IPS DF 6.9 (cell line): ENCODE data around the gene CTNNB1.

Experiments
- DNase-seq: peaks from one replicate; pipeline ENCODE4 v3.0.0-alpha.2; 2013; ENCODE audit warnings: low read depth, low spot score
- H3K27ac ChIP-seq: one replicate; pipeline ENCODE4 v1.5.1; 2013; ENCODE audit warnings: low read length, control low read depth
- H3K27me3 ChIP-seq: 2 replicates; pipeline ENCODE4 v1.6.1; 2013; ENCODE audit warnings: mild to moderate bottlenecking, low read length; ENCODE audit not compliant: control insufficient read depth, insufficient read depth
- H3K36me3 ChIP-seq: 2 replicates; pipeline ENCODE4 v1.6.1; 2013; ENCODE audit warnings: low read length; ENCODE audit not compliant: control insufficient read depth, insufficient read depth
- H3K4me1 ChIP-seq: 2 replicates; pipeline ENCODE4 v1.6.1; 2013; ENCODE audit warnings: low read length; ENCODE audit not compliant: control insufficient read depth, insufficient read depth
- H3K4me3 ChIP-seq: 2 replicates; pipeline ENCODE4 v1.5.1; 2013; ENCODE audit warnings: mild to moderate bottlenecking, low read length
- H3K9me3 ChIP-seq: 2 replicates; pipeline ENCODE4 v1.6.1; 2013; ENCODE audit warnings: low read length, inconsistent platforms; ENCODE audit not compliant: control insufficient read depth, insufficient read depth
- WGBS: extraction: QIAGEN DNeasy Blood & Tissue Kit; methylation state at CpG from one replicate; pipeline ENCODE4 v1.1.7; 2013; ENCODE audit warnings: mixed read lengths, missing lambda C conversion rate; ENCODE audit not compliant: insufficient read length, insufficient coverage; 5-methylcytosine and 5-hydroxymethylcytosine counted together

The CTNNB1 gene

DNA sequence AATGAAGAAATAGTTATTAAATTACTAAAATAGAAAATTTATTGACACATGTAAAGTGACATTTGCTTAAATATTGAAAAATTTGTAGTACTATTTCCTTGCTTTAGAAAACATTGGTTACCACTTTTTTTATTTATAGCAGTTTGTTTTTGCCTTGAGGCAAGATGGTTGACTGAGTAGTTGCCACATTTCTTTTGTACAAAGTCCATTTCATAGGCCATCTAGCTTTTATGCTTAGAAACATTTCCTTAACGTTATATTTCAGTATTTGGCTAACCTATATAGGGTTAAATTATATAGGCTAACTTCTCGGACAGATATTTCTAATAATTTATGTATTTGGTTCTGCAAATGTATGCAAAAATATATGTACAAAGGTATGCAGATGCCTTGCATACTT, 17.1 kb downstream of the CTNNB1 start:
- Histone ChIP-seq H3K36me3 (no peaks in the 10 kb centered on the region), H3K27ac (no peak overlapping the region), H3K4me1 (no peaks in the 10 kb centered on the region; the same call in 1 of the 2 replicates), H3K9me3 (no peaks in the 10 kb centered on the region), H3K27me3 (no peaks in the 10 kb centered on the region), H3K4me3 (no peak overlapping the region)
- WGBS = no CpG with 5 or more reads among the region's 2 CpGs
- no peak for DNase-seq

DNA sequence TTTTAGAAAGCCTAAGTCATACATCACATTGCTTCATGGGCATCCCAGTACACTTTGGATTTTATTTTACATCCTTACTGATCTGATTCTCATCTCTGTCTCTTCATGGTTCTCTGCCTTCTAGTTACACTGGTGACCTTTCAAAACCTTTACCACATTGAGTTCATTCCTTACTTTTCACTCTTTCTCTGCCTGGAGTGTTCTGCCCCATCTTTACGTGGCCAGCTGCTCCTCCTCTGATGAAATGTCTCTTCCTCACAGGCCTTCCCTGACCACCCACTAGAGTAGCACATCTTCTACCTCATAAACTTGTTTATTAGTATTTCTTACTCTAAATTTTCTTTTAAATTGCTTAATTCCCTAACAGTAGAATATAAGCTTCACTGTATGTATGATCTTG, 17.7 kb downstream of the CTNNB1 start:
- Histone ChIP-seq H3K4me3 (no peak overlapping the region), H3K4me1 (no peaks in the 10 kb centered on the region; the same call in 1 of the 2 replicates), H3K27ac (no peak overlapping the region), H3K9me3 (no peaks in the 10 kb centered on the region), H3K27me3 (no peaks in the 10 kb centered on the region), H3K36me3 (no peaks in the 10 kb centered on the region)
- no CpG with 5 or more reads among the region's 1 CpG for WGBS
- no peak for DNase-seq

DNA sequence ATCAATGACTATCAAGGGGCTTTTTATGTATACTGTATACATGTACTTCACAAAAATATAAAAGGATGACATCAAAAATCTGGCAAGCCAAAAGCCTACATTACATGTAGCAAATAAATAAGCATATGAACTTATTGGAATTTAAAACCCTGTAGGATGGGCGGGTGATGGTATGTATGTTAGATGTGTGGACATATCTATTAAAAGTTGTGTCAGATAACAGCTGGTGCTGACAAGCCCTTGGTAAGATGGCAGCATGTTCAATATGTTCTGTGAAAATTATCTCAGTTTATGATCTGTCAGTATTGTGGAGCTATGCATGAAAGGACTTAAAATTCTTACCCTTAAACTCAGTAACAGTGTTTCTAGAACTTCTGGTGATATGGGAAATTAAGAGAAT, 20.1 kb downstream of the CTNNB1 start:
- Histone ChIP-seq H3K4me3 (no peak overlapping the region), H3K27me3 (no peaks in the 10 kb centered on the region), H3K9me3 (no peaks in the 10 kb centered on the region), H3K4me1 (no peaks in the 10 kb centered on the region), H3K27ac (no peak overlapping the region), H3K36me3 (no peaks in the 10 kb centered on the region)
- no CpG with 5 or more reads among the region's 1 CpG for WGBS
- DNase-seq = no peak

DNA sequence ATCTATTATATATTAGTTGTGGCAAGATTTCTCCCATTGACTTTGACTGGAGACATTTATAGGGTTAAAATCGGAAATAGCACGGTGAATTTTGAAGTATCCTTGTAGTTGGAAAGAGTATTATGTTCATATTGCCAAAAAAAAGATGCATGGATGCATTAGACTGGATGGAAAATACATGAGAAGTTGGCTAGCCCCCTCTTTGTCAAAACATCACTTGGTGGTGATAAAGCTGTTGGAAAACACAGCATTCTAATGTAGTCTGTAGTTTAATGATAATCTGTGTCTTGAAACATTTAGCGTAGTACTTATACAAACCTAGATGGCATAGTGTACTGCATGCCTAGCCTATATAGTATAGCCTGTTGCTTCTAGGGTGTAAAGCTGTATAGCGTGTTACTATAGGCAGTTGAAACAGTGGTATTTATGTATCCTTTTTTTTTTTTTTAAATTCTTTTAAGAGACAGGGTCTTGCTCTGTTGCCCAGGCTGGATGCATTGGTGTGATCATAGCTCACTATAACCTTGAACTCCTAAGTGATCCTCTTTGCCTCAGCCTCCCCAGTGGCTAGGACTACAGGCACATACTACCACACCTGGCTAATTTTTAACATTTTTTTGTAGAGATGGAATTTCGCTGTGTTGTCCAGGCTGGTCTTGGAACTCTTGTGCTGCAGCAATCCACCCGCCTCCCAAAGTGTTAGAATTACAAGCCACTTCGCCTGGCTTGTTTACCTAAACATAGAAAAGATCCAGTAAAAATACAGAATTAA, 21.8 kb downstream of the CTNNB1 start:
- Histone ChIP-seq H3K36me3 (peaks cover 14% of the 10 kb centered on the region), H3K4me3 (no peak overlapping the region), H3K4me1 (no peaks in the 10 kb centered on the region), H3K27me3 (no peaks in the 10 kb centered on the region), H3K9me3 (no peaks in the 10 kb centered on the region), H3K27ac (no peak overlapping the region)
- no CpG with 5 or more reads among the region's 7 CpGs for WGBS
- no peak for DNase-seq

DNA sequence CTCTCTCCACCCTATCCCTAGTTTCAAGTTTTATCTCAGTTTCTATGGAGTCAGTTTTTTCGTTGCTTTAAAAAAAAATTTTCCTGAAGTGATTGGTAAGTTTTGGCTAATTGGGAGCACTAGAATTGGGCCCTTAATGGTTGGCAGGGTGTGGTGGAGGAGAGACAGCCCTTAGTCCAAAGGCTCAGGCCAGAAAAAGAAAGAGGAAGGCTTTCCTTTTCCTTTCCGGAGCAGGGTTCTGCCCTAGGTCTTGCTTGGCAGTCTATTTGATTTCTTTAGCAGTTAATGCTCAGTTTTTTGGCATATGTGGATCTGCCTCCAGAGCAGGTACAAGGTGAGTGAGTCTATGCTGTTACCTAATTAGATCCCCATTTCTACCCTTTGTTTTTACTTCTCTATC, 22.7 kb downstream of the CTNNB1 start:
- no peaks in the 10 kb centered on the region for H3K27me3 ChIP-seq
- no peaks in the 10 kb centered on the region for H3K9me3 ChIP-seq
- DNase-seq = no peak
- H3K27ac ChIP-seq = no peak overlapping the region
- no peak overlapping the region for H3K4me3 ChIP-seq
- peaks cover 16% of the 10 kb centered on the region for H3K36me3 ChIP-seq
- H3K4me1 ChIP-seq = no peaks in the 10 kb centered on the region
- no CpG with 5 or more reads among the region's 2 CpGs for WGBS

DNA sequence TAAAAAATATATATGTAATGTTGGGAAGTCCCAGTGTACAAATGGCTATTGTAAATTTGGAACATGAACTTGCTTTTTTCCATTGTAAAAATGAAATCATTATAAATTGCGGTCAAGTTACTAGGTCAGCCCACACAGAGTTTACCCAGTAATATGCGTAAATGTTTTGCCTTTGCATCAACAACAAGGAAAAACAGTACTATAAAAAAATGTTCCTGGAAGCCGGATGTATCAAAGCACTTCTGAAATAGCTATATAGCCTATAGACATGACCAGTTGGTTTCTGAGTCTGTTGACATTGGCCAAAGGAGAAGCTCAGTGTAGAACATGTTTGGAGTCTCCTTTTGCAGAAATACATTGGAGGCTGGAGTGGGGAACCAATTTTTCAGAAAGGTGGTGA, 23.2 kb downstream of the CTNNB1 start:
- no CpG with 5 or more reads among the region's 3 CpGs for WGBS
- H3K36me3 ChIP-seq = peaks cover 16% of the 10 kb centered on the region

DNA sequence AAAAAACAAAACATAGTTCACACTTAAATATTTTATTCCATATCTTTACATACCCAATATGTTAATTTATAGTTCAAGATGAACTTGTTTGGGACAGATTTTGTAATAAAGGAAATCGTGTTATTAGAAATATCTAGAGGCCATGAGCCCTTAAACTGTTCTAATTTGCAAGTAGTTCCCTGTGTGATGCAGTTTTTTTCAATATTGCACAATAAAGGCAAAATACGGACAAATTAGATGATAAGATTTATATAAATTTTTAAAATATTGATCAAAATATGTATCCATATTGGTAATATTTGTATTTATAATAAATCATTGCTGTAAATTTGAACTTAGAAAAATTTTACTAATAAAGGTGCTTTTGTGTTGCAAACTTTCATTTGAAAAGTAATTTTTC, 23.8 kb downstream of the CTNNB1 start:
- H3K27ac ChIP-seq = no peak overlapping the region
- no peaks in the 10 kb centered on the region for H3K9me3 ChIP-seq
- DNase-seq = no peak
- no peak overlapping the region for H3K4me3 ChIP-seq
- no peaks in the 10 kb centered on the region for H3K4me1 ChIP-seq
- no peaks in the 10 kb centered on the region for H3K27me3 ChIP-seq
- H3K36me3 ChIP-seq = peaks cover 16% of the 10 kb centered on the region
- WGBS = no CpG with 5 or more reads among the region's 2 CpGs

More for the DNA sequence above, 23.2 kb downstream of the CTNNB1 start:
- no peak overlapping the region for H3K27ac ChIP-seq
- no peak for DNase-seq
- H3K9me3 ChIP-seq = no peaks in the 10 kb centered on the region
- no peaks in the 10 kb centered on the region for H3K27me3 ChIP-seq
- no peaks in the 10 kb centered on the region for H3K4me1 ChIP-seq
- no peak overlapping the region for H3K4me3 ChIP-seq

DNA sequence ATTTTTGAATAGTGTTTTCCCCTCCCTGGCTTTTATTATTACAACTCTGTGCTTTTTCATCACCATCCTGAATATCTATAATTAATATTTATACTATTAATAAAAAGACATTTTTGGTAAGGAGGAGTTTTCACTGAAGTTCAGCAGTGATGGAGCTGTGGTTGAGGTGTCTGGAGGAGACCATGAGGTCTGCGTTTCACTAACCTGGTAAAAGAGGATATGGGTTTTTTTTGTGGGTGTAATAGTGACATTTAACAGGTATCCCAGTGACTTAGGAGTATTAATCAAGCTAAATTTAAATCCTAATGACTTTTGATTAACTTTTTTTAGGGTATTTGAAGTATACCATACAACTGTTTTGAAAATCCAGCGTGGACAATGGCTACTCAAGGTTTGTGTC, 24.4 kb downstream of the CTNNB1 start:
- H3K27ac ChIP-seq = no peak overlapping the region

DNA sequence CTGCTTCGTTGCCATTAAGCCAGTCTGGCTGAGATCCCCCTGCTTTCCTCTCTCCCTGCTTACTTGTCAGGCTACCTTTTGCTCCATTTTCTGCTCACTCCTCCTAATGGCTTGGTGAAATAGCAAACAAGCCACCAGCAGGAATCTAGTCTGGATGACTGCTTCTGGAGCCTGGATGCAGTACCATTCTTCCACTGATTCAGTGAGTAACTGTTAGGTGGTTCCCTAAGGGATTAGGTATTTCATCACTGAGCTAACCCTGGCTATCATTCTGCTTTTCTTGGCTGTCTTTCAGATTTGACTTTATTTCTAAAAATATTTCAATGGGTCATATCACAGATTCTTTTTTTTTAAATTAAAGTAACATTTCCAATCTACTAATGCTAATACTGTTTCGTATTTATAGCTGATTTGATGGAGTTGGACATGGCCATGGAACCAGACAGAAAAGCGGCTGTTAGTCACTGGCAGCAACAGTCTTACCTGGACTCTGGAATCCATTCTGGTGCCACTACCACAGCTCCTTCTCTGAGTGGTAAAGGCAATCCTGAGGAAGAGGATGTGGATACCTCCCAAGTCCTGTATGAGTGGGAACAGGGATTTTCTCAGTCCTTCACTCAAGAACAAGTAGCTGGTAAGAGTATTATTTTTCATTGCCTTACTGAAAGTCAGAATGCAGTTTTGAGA, 25.0 kb downstream of the CTNNB1 start:
- H3K27ac ChIP-seq = no peak overlapping the region
- H3K9me3 ChIP-seq = no peaks in the 10 kb centered on the region
- peaks cover 16% of the 10 kb centered on the region for H3K36me3 ChIP-seq
- no peak for DNase-seq
- WGBS = no CpG with 5 or more reads among the region's 3 CpGs
- H3K4me3 ChIP-seq = no peak overlapping the region
- H3K4me1 ChIP-seq = no peaks in the 10 kb centered on the region
- no peaks in the 10 kb centered on the region for H3K27me3 ChIP-seq

More for the DNA sequence above, 24.4 kb downstream of the CTNNB1 start:
- Histone ChIP-seq H3K36me3 (peaks cover 16% of the 10 kb centered on the region), H3K9me3 (no peaks in the 10 kb centered on the region), H3K27me3 (no peaks in the 10 kb centered on the region), H3K4me1 (no peaks in the 10 kb centered on the region), H3K4me3 (no peak overlapping the region)
- no CpG with 5 or more reads among the region's 2 CpGs for WGBS
- no peak for DNase-seq

DNA sequence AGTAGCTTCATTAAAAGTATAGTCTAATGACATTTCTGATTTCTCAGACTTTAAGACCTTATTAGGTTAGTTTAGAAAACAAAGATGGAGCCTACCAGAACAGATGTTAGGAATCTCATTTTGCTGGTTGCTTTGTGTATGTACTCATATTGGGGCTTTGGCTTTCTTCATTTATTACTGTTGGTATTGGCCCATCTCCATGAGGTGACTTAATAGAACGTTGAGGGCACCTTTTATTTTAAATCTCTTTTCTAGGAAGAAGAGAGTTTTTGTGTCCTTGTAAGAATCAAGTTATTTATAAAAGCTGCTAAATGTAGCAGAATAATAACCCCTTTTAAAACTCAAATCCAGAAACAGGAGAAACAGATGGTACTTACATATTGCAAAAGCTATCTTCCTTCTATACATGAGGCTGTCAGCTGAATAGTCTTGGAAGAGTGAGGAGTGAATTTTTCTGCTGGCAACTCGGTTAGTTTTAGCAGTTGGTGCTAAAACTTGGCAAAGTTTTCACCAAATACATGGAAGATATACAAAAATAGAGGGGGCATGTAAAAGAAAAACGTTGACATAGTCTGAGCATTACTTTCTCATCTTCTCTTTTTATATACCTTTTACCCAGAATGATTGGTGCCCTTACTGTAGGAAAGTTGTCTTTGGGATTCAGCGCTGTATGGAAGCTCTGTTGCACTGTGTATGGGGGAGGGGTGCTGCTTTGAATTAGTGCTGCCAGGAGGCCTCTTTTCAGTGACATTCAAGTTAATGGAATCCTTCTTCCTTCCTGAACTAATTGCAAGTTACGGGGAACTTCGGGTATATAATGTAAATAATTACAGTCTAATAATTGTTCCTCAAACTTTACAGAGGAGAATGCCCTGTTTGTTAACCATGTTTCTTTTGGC, 35.8 kb downstream of the CTNNB1 start:
- Histone ChIP-seq H3K27ac (no peak overlapping the region), H3K9me3 (no peaks in the 10 kb centered on the region), H3K27me3 (no peaks in the 10 kb centered on the region), H3K36me3 (peaks cover 20% of the 10 kb centered on the region; the same call in 1 of the 2 replicates), H3K4me1 (peaks cover 3% of the 10 kb centered on the region), H3K4me3 (no peak overlapping the region)
- no peak for DNase-seq
- no CpG with 5 or more reads among the region's 6 CpGs for WGBS
